Measurements from ENCODE around the gene FLNB. TPM values are rescaled to one million over a fixed set of nuclear protein-coding genes. Genes with fewer than 3 reads are reported as not detected.

Gene FLNB
- total RNA-seq, 1 experiment from 2014 or later, result 207 TPM

DNA sequence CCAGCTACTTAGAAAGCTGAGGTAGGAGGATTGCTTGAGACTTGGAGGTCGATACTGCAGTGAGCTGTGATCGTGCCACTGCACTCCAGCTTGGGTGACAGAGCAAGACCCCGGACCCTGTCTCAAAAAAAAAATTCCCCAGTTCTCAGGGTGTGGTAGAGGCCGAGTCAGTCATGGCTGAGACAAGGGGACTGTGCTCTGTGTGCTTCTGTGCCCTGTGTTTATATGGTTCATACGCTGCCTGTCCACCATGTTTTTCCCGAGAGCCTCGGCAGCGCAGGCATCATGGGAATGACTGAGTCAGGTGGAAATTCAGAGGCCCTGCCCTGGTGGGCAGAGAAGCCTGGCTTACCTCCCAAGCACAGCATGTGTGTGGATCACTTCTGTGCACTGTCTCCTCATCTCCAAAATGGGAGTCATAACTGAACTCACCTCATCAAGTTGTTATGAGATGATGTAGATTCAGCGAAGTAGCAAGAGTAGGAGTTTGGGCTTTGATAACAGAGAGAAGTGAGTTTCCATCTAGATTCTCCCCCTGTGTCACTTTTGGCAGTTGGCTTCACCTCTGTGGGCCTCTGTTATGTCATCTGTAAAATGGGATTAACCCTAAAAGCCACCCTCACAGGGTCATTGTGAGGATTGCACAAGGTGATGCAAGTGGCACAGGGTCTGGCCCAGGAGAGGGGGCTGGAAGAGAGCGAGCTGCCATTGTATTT lies 56.9 kb downstream of the FLNB start:
- H3K27me3 ChIP-seq (replicated peaks), result no peaks in the 10 kb centered on the region
- H3K4me3 ChIP-seq, result no peak overlapping the region
- H3K36me3 ChIP-seq, result peaks cover 29% of the 10 kb centered on the region
- H3K4me1 ChIP-seq (replicated peaks), result peaks cover 80% of the 10 kb centered on the region
- H3K27ac ChIP-seq, result peak overlapping the region; percentile 8; the same call in 1 of the 2 replicates
- no peaks in the 10 kb centered on the region for H3K9me3 ChIP-seq (replicated peaks)
- no peak for DNase-seq (ENCODE audit: low read depth in 1 of 2, low spot score in 2 of 2)

DNA sequence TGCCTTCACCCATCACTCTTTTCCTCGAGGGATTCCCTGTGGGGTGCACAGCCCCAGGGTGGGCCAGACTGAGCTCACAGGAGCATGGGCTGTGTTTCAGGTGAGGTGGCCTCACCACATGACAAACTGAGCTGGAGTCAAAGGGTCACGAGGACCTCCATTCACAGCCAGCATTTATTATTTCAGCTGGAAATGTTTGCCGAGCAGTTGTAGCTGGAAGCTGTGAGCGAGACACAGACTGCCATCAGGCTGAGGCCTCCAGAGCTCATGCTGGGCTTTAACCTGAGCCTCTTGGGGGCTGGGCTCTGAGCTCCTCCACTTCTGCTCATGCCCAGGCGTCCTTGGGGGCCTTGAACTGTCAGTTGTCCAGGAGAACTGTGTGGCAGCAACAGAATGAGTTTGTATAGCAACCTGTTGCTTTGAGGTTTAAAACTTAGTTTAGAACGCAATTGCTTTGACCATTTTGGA lies 57.5 kb downstream of the FLNB start:
- DNase-seq (ENCODE audit: low read depth in 1 of 2, low spot score in 2 of 2), result no peak
- H3K27me3 ChIP-seq (replicated peaks), result no peaks in the 10 kb centered on the region
- H3K27ac ChIP-seq, result peak overlapping the region; percentile 8; the same call in 1 of the 2 replicates
- peaks cover 29% of the 10 kb centered on the region for H3K36me3 ChIP-seq
- no peaks in the 10 kb centered on the region for H3K9me3 ChIP-seq (replicated peaks)
- H3K4me3 ChIP-seq, result no peak overlapping the region
- H3K4me1 ChIP-seq (replicated peaks), result peaks cover 73% of the 10 kb centered on the region

DNA sequence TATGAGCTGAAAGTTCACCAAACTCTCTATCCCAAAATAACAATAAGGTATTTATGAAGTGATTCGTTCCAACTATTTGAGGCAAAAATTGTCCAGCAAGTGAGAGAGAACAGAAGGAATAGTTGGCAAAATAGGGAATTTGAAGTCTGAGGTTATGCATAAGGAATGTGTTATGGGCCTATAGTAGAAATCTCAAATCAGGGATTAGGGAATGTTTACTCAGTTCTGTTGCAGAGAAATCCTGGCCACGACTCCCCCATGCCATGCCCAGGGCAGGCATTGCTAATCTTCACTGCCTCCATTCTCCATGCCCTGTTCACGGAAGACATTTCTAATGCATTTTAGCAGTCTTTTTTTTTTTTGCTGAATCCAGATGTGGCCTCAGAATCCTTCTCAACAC lies 58.6 kb downstream of the FLNB start:
- H3K4me3 ChIP-seq, result no peak overlapping the region
- peak overlapping the region; percentile 47 for H3K27ac ChIP-seq
- peaks cover 23% of the 10 kb centered on the region for H3K36me3 ChIP-seq
- H3K27me3 ChIP-seq (replicated peaks), result no peaks in the 10 kb centered on the region
- peaks cover 75% of the 10 kb centered on the region for H3K4me1 ChIP-seq (replicated peaks)
- no peak for DNase-seq (ENCODE audit: low read depth in 1 of 2, low spot score in 2 of 2)
- no peaks in the 10 kb centered on the region for H3K9me3 ChIP-seq (replicated peaks)

DNA sequence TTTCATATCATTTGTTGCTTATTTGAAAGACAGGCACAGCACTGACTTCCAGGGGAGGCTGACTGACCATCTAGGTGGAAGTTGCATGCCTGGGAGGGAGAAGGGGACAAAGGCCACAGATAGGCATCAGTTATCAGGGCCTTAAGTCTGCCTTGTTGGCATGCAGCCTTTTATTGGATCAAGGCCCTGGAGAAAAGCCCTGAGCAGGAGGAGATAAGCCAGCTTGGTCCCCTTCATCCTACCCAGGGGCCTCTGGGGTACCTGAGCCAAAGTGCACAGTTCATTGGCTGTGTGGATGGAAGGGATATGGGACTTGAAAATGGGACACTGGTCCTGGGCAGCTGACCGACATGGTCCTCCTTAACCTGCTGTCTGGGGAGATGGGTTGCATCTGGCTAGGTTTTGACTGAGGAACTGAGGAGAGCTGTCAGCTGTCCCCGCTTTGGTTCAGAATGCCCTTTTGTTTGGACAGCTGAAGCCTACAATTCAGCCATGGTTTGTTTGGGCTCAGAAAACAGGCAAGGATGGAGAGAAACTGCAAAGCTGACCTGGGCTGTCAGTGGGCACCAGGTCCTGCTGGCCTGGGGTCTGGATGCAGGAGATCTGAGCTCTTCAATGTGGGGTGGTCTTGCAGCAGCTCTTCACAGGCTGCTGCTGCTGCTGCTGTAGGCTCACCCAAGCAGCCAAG lies 60.0 kb downstream of the FLNB start:
- H3K36me3 ChIP-seq, result peaks cover 17% of the 10 kb centered on the region
- no peak overlapping the region; the same call in 1 of the 2 replicates for H3K27ac ChIP-seq
- no peaks in the 10 kb centered on the region for H3K27me3 ChIP-seq (replicated peaks)
- peaks cover 74% of the 10 kb centered on the region for H3K4me1 ChIP-seq (replicated peaks)
- H3K9me3 ChIP-seq (replicated peaks), result no peaks in the 10 kb centered on the region
- no peak for DNase-seq (ENCODE audit: low read depth in 1 of 2, low spot score in 2 of 2)
- H3K4me3 ChIP-seq, result no peak overlapping the region

DNA sequence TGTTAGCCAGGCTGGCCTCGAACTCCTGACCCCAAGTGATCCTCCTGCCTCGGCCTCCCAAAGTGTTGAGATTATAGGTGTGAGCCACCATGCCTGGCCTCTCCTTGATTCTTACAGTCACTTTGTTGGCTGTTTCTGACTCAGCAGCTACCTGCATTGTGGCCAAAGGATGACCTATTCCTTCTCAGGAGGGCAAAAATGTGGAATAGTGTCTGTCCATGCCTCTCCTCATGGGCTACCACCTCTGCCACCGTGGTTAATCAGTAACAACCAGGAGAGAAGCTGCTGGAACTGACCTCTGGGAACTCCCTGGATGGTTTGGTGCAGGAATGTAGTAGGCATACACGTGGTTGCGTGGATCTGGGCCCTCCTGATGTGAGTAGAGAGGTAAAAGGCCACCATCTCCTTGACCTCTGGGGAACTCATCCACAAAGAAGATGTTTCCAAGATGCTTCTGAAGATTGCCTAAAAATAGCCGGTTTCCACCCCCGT lies 63.3 kb downstream of the FLNB start:
- Histone ChIP-seq H3K27me3 (replicated peaks) (no peaks in the 10 kb centered on the region), H3K9me3 (replicated peaks) (no peaks in the 10 kb centered on the region), H3K4me3 (no peak overlapping the region), H3K36me3 (peaks cover 4% of the 10 kb centered on the region), H3K27ac (peak overlapping the region; percentile 29), H3K4me1 (replicated peaks) (peaks cover 46% of the 10 kb centered on the region)
- DNase-seq (ENCODE audit: low read depth in 1 of 2, low spot score in 2 of 2), result no peak

DNA sequence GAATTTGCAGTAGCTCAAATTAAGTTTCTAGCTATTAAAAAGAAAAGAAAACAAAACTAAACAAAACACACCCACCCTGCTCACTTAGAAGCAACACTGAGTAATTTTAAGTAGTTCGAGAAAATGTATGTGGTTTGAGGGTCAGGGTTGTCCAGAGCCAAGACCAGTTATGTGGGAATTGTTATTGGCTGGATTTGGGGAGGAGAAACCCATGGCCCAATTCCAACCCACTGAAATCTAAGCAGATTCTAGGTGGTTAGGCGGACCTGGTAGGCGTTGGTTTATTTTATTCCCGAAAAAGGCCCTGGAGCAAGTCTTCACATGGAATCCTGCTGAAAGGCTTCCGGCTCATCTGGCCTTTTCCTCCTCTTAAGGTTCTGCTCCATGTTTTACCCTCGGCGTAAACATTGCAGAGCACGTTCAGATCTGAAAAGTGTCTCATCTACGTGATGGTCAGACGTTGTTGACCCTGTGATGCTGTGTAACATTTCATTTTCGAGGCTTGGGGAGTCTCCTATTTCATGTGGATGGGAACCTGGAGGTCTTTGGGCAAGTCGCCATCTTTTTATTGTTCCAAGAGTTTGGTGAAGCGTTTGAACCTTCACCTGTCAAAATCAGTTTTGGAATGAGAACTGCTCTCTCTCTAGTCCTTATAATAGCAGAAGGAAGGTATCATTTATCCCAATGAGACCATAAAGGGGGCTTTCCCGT lies 64.0 kb downstream of the FLNB start:
- H3K4me3 ChIP-seq, result no peak overlapping the region
- H3K27ac ChIP-seq, result peak overlapping the region; percentile 39
- H3K36me3 ChIP-seq, result peaks cover 8% of the 10 kb centered on the region
- peaks cover 39% of the 10 kb centered on the region for H3K4me1 ChIP-seq (replicated peaks)
- no peaks in the 10 kb centered on the region for H3K27me3 ChIP-seq (replicated peaks)
- DNase-seq (ENCODE audit: low read depth in 1 of 2, low spot score in 2 of 2), result peak; percentile 71 to 83
- no peaks in the 10 kb centered on the region for H3K9me3 ChIP-seq (replicated peaks)

DNA sequence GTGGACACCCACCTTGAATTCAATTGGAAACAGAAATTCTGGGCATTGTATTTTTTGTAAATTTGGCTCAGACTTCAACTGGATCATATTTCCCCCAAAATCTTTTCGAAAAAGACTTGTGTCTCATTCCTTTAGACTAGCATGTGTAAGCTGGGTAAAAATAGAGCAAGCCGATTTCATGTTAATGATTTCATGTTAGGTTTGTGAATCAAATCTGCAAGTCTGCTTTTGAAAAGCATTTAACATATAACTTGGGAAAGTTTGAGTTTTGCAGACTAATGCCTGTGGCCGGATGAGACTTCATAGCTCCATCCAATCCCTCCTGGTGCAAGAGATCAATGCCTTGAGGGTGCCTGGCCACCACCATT lies 64.5 kb downstream of the FLNB start:
- Histone ChIP-seq H3K4me1 (replicated peaks) (peaks cover 34% of the 10 kb centered on the region), H3K27ac (peak overlapping the region; percentile 39), H3K36me3 (peaks cover 13% of the 10 kb centered on the region), H3K9me3 (replicated peaks) (no peaks in the 10 kb centered on the region), H3K27me3 (replicated peaks) (no peaks in the 10 kb centered on the region), H3K4me3 (no peak overlapping the region)
- DNase-seq (ENCODE audit: low read depth in 1 of 2, low spot score in 2 of 2), result no peak

DNA sequence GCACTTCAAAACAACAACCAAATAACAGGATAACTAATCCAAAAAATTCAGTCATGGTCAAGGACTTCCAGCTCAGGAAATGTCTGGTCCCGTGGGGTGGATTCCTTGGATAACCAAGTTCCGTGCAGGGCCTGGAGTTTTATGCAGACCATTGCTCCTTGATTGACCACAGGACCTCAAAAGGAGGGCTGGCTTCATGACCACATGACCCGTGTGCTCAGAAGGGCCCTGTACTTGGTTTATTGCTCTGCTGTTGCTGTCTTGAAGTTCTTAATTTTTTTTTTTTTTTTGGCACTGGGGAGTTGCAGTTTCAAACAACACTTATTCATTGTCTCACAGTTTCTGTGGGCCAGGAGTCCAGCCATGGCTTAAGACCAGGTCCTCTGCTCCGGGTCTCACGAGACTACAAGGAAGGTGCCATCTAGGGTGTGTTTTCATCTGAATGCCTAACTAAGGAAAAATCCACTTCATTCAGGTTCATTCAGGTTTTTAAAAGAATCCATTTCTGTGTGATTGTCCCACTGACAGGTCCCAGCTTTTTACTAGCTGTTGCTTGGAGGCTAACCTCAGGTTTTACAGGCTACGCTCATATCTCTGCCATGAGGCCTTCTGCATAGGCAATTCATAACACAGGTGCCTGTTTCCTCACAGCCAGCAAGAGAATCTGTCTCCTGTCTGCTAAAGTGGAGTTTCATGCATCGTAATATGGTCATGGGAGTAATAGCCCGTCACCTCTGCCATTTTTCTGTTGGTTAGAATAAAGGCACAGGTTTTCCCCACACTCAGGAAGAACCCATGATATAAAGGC lies 65.3 kb downstream of the FLNB start:
- H3K27ac ChIP-seq, result no peak overlapping the region
- DNase-seq (ENCODE audit: low read depth in 1 of 2, low spot score in 2 of 2), result no peak
- H3K27me3 ChIP-seq (replicated peaks), result no peaks in the 10 kb centered on the region
- H3K4me3 ChIP-seq, result no peak overlapping the region
- H3K4me1 ChIP-seq (replicated peaks), result peaks cover 28% of the 10 kb centered on the region
- peaks cover 21% of the 10 kb centered on the region for H3K36me3 ChIP-seq
- no peaks in the 10 kb centered on the region for H3K9me3 ChIP-seq (replicated peaks)

DNA sequence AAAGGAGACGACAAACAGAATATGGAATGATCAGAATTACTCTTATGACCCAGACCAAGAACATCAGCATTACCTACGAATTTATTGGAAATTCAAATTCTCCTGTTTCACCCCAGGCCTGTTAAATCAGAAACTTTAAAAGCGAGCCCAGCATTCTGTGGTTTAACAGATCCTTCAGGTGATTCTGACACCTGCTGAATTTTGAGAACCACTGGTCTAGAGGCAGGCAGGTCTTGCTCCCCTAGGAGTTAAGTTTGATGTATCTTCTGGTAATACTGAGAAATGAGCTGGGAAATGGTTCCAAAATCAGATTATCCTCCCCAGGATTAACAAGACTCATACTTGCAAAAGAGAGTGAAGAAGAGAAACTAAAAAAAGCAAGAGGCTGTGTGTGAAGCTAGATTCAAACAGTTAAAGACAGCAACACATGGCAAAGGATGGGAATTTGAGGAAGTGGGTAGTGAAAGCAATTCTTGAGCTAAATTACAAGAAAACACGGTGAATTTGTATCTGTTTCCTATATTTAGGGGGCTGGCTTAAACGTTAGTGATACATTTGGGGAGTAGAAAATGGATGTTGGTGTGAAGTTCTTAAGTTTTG lies 66.0 kb downstream of the FLNB start:
- no peaks in the 10 kb centered on the region for H3K27me3 ChIP-seq (replicated peaks)
- peaks cover 28% of the 10 kb centered on the region for H3K4me1 ChIP-seq (replicated peaks)
- no peak overlapping the region for H3K4me3 ChIP-seq
- peaks cover 28% of the 10 kb centered on the region for H3K36me3 ChIP-seq
- DNase-seq (ENCODE audit: low read depth in 1 of 2, low spot score in 2 of 2), result no peak
- no peak overlapping the region for H3K27ac ChIP-seq
- H3K9me3 ChIP-seq (replicated peaks), result no peaks in the 10 kb centered on the region

DNA sequence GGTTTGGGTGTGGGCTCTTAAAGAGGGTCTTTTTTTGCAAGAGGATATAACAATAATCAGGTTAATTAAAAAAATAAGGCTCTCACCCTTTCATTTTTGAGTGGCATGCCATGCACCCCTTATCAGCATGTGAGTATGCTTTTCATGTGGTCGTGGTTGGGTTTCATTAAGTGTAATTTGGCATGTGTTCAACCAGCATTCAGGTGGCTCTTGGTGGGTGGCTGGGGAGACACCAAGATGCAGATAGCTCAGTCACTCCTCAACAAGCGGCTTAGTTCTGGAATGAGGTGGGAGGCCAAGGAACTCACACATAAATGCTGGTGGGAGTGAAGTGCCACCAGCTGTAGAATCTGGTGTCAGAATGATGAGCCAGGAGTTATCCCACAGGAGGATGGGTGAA lies 66.8 kb downstream of the FLNB start:
- Histone ChIP-seq H3K27me3 (replicated peaks) (no peaks in the 10 kb centered on the region), H3K4me3 (no peak overlapping the region), H3K27ac (no peak overlapping the region), H3K36me3 (peaks cover 36% of the 10 kb centered on the region), H3K9me3 (replicated peaks) (no peaks in the 10 kb centered on the region), H3K4me1 (replicated peaks) (peaks cover 28% of the 10 kb centered on the region)
- no peak for DNase-seq (ENCODE audit: low read depth in 1 of 2, low spot score in 2 of 2)

DNA sequence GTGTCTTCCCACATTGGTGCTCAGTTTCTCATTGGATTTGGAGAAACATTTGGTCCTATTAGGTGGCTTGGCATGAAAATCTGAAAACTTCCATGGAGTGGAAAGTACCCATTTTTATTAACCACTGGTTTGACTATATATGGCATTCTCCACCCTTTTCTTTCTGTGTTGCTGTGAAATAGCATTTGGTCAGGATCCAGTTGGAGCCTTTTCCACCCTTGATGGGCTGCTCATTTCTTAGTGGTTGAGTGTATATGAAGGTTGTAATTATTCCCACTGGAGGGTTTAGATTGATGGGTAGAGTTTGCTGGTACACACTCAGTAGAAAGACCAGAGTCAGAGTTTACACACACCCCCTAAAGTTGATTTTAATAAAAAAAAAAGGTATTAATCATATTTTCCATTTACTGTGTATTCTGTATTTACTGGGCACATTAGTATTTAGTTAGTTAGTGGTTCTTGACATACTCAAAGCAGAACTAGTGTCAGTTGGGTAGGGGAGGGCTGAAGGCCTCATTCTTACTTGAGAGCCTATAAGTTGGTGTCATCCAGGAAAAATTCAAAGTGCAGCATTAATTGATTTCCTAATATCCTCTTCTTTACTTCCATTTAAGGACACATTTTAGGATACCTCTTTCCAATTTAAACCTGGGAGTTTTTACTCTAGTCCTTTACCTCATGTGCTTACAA lies 69.5 kb downstream of the FLNB start:
- H3K27ac ChIP-seq, result no peak overlapping the region
- no peak overlapping the region for H3K4me3 ChIP-seq
- H3K36me3 ChIP-seq, result peaks cover 56% of the 10 kb centered on the region
- H3K4me1 ChIP-seq (replicated peaks), result peaks cover 23% of the 10 kb centered on the region
- no peaks in the 10 kb centered on the region for H3K9me3 ChIP-seq (replicated peaks)
- no peak for DNase-seq (ENCODE audit: low read depth in 1 of 2, low spot score in 2 of 2)
- H3K27me3 ChIP-seq (replicated peaks), result no peaks in the 10 kb centered on the region

DNA sequence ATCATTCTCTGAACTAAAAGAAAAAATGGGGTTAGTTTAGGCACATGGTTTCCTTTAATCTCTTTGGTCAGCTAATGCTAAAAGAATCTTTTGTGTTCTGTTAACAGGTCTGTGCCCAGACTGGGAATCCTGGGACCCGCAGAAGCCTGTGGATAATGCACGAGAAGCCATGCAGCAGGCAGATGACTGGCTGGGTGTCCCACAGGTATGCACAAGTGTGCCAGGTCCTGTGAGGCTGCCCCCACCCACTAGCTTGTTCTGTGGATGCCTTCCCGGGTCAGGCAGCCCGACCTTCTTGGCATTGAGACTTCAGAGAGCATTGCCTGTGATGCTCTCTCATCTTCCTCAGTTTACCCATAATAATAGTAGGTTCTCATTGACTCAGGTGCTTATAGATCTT lies 70.4 kb downstream of the FLNB start:
- H3K27me3 ChIP-seq (replicated peaks), result no peaks in the 10 kb centered on the region
- H3K9me3 ChIP-seq (replicated peaks), result no peaks in the 10 kb centered on the region
- DNase-seq (ENCODE audit: low read depth in 1 of 2, low spot score in 2 of 2), result no peak
- H3K36me3 ChIP-seq, result peaks cover 62% of the 10 kb centered on the region
- H3K27ac ChIP-seq, result no peak overlapping the region
- H3K4me3 ChIP-seq, result no peak overlapping the region
- H3K4me1 ChIP-seq (replicated peaks), result peaks cover 18% of the 10 kb centered on the region
